ENCODE data around the gene PEX7. TPM values are rescaled to one million over a fixed set of nuclear protein-coding genes. Genes with fewer than 3 reads are reported as not detected.

PEX7 gene
- total RNA-seq, 2 experiments from 2014 or later: 2.0 to 3.4 TPM

- Mint-ChIP-seq H3K27me3 (peaks cover 55% of the 10 kb centered on the region), H3K9me3 (no peaks in the 10 kb centered on the region), H3K27ac (no peak overlapping the region), H3K36me3 (ENCODE audit: low read depth) (peaks cover 7% of the 10 kb centered on the region), H3K4me3 (peak overlapping the region; percentile 84), H3K4me1 (ENCODE audit: low read depth) (peaks cover 19% of the 10 kb centered on the region)
- peaks cover 38 to 52% of the 10 kb centered on the region in 2 experiments for H3K27me3 ChIP-seq (ENCODE audit: control insufficient read depth in 1 of 2, insufficient read depth in 2 of 2, low read length in 2 of 2)
- ChIA-PET CTCF (interaction anchor here (0.7 kb wide), 1 partner anchor 37 kb away, joined by 4 read pairs; no protein-coding TSS in a partner anchor), POLR2A (no interaction called here)
- peak; percentile 17 for ATAC-seq (ENCODE audit: poor library complexity)
- H3K4me3 ChIP-seq (ENCODE audit: low read length): peak overlapping the region; percentile 48
- no peak overlapping the region for H3K27ac ChIP-seq (ENCODE audit: low read depth in 1 of 2, low read length in 2 of 2)
- H3K4me1 ChIP-seq (ENCODE audit: insufficient read depth, low read length): peaks cover 38% of the 10 kb centered on the region
- TF ChIP-seq, protein P1, sequence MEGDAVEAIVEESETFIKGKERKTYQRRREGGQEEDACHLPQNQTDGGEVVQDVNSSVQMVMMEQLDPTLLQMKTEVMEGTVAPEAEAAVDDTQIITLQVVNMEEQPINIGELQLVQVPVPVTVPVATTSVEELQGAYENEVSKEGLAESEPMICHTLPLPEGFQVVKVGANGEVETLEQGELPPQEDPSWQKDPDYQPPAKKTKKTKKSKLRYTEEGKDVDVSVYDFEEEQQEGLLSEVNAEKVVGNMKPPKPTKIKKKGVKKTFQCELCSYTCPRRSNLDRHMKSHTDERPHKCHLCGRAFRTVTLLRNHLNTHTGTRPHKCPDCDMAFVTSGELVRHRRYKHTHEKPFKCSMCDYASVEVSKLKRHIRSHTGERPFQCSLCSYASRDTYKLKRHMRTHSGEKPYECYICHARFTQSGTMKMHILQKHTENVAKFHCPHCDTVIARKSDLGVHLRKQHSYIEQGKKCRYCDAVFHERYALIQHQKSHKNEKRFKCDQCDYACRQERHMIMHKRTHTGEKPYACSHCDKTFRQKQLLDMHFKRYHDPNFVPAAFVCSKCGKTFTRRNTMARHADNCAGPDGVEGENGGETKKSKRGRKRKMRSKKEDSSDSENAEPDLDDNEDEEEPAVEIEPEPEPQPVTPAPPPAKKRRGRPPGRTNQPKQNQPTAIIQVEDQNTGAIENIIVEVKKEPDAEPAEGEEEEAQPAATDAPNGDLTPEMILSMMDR (IDR thresholded peaks at IDR 0.05): no peak
- peak in 5 of 14 experiments; percentile 3 to 19 (median 8) for DNase-seq
- no peaks in the 10 kb centered on the region for H3K36me3 ChIP-seq (ENCODE audit: insufficient read depth, low read length)
- peaks cover 0 to 24% of the 10 kb centered on the region in 2 experiments for H3K9me3 ChIP-seq (ENCODE audit: control insufficient read depth in 1 of 2, insufficient read depth in 1 of 2, low read length in 2 of 2)
- intact Hi-C loops (cut with DNase I, micrococcal nuclease): no loop called here
These were observed 98.4 kb downstream of the PEX7 start for GRCh38 chr6:136920671-136921380.

GRCh38 chr6:136921381-136921935 lies 99.1 kb downstream of the PEX7 start:
- POLR2A ChIA-PET: interaction anchor here (0.8 to 1.6 kb wide), 2 partner anchors 99 to 631 kb away, joined by 3 to 6 read pairs; partner anchors contain the start of genes BCLAF1 and PEX7
- Mint-ChIP-seq H3K27ac (no peak overlapping the region), H3K36me3 (ENCODE audit: low read depth) (peaks cover 5% of the 10 kb centered on the region), H3K4me3 (peak overlapping the region; percentile 84), H3K4me1 (ENCODE audit: low read depth) (peaks cover 19% of the 10 kb centered on the region), H3K27me3 (peaks cover 59% of the 10 kb centered on the region), H3K9me3 (no peaks in the 10 kb centered on the region)
- Histone ChIP-seq H3K4me1 (ENCODE audit: insufficient read depth, low read length) (peaks cover 38% of the 10 kb centered on the region), H3K9me3 (ENCODE audit: control insufficient read depth in 1 of 2, insufficient read depth in 1 of 2, low read length in 2 of 2) (peaks cover 0 to 24% of the 10 kb centered on the region in 2 experiments), H3K36me3 (ENCODE audit: insufficient read depth, low read length) (no peaks in the 10 kb centered on the region), H3K27me3 (ENCODE audit: control insufficient read depth in 1 of 2, insufficient read depth in 2 of 2, low read length in 2 of 2) (peaks cover 38 to 55% of the 10 kb centered on the region in 2 experiments), H3K4me3 (ENCODE audit: low read length) (peak overlapping the region; percentile 48), H3K27ac (ENCODE audit: low read depth in 1 of 2, low read length in 2 of 2) (no peak overlapping the region)
- TF ChIP-seq, protein P1 (IDR thresholded peaks at IDR 0.05): no peak
- DNase-seq (peak in 3 of 14 experiments; percentile 4 to 14 (median 11)), ATAC-seq (ENCODE audit: poor library complexity) (no peak)
- intact Hi-C loops (cut with DNase I, micrococcal nuclease): no loop called here
- CTCF ChIA-PET: interaction anchor here (0.7 kb wide), 1 partner anchor 37 kb away, joined by 4 read pairs; no protein-coding TSS in a partner anchor

DNA sequence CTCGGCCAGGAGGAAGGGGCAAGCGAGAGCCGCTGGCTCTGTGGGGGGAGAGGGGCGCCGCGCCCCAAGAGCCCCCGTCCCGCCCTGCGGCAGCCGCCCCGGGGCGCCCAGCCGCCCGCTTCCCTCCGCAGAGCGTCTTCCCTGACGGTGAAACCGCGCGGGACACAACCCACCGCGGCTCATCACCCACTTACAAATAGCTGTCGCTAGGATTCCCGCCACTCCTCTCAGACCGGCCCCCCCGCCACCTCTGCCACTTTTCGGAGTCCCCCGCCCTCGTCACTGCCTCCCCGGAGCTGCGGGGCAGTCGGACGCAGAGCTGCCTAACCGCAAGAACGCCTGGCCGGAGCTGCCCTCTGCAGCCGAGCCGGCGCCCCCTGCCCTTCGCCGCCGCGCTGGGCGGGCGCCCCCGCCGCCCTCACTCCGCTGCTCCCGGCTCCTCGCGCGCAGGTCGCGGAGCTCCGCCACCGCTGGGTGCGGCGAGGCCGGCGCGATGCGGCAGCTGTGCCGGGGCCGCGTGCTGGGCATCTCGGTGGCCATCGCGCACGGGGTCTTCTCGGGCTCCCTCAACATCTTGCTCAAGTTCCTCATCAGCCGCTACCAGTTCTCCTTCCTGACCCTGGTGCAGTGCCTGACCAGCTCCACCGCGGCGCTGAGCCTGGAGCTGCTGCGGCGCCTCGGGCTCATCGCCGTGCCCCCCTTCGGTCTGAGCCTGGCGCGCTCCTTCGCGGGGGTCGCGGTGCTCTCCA lies 99.7 kb downstream of the PEX7 start, which contains the start of gene SLC35D3:
SLC35D3 (plus strand) TSS at position 366 of the 749 bp plus-strand sequence; CDS start at position 494, 128 bp downstream.
- H3K4me3 Mint-ChIP-seq: peak within 1 kb of the TSS; percentile 84
- peaks cover 66% of the 10 kb centered on the region for H3K27me3 Mint-ChIP-seq
- no peaks in the 10 kb centered on the region for H3K36me3 Mint-ChIP-seq (ENCODE audit: low read depth)
- ChIA-PET POLR2A (interaction anchor here (0.8 to 1.6 kb wide), 2 partner anchors 99 to 632 kb away, joined by 3 to 6 read pairs; partner anchors contain the start of genes BCLAF1 and PEX7), CTCF (no interaction called here)
- DNase-seq (peak in 4 of 14 experiments; percentile 11 to 39 (median 36)), ATAC-seq (ENCODE audit: poor library complexity) (peak; percentile 36)
- H3K4me1 Mint-ChIP-seq (ENCODE audit: low read depth): peaks cover 19% of the 10 kb centered on the region
- no peak within 1 kb of the TSS for H3K27ac Mint-ChIP-seq
- peak within 1 kb of the TSS; percentile 48 for H3K4me3 ChIP-seq (ENCODE audit: low read length)
- peaks cover 38% of the 10 kb centered on the region for H3K4me1 ChIP-seq (ENCODE audit: insufficient read depth, low read length)
- no peaks in the 10 kb centered on the region for H3K9me3 Mint-ChIP-seq
- H3K9me3 ChIP-seq (ENCODE audit: control insufficient read depth in 1 of 2, insufficient read depth in 1 of 2, low read length in 2 of 2): peaks cover 0 to 24% of the 10 kb centered on the region in 2 experiments
- peaks cover 41 to 55% of the 10 kb centered on the region in 2 experiments for H3K27me3 ChIP-seq (ENCODE audit: control insufficient read depth in 1 of 2, insufficient read depth in 2 of 2, low read length in 2 of 2)
- TF ChIP-seq, protein P1 (IDR thresholded peaks at IDR 0.05): no peak
- H3K36me3 ChIP-seq (ENCODE audit: insufficient read depth, low read length): no peaks in the 10 kb centered on the region
- H3K27ac ChIP-seq (ENCODE audit: low read depth in 1 of 2, low read length in 2 of 2): no peak within 1 kb of the TSS
- intact Hi-C loops (cut with DNase I, micrococcal nuclease): no loop called here

Data from CD4-positive, alpha-beta T cell (primary cell).